GM19372 (cell line): ENCODE measurements around the gene GON4L.
"Not testable (repeated sequence)": the region's sequence is repeated elsewhere in the genome, so short reads cannot be mapped to it uniquely, and the experiment has no call there.

Experiments used
- ATAC-seq: cut with Tn5 transposase; IDR thresholded peaks from one replicate; pipeline ENCODE4 v1.9.1; 2021; ENCODE audit warnings: mild to moderate bottlenecking, low read depth, moderate library complexity; ENCODE audit not compliant: unreplicated experiment

GON4L gene

GRCh38 chr1:155856975-155857930, at the start of gene GON4L:
Gene GON4L, minus strand, starts transcription at chr1:155857214. Its CDS starts 3,434 bp downstream, at chr1:155853780.
- peak; percentile 45 for ATAC-seq

DNA sequence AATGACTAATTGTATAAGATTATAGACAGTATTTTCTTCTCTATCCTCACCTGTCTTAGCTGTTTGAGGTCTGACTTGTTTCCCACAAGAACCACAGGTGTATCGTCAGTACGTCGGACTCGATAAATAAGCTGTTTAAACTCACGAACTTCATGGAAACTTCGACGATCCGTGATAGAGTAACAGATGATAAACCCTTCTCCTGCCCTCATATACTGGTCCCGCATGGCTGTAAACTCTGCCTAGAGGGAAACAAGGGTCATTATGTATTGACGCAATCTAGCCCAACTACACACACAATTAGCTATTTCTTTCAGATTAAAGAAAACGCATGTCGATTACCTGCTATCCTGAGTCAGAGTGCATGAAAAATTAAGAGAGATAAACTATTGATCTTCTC, 47.2 kb upstream of the GON4L start:
- ATAC-seq = no peak

- ATAC-seq = no peak
Measured at GRCh38 chr1:155900161-155900560, 43.1 kb upstream of the GON4L start.

- ATAC-seq = no peak
Measured at GRCh38 chr1:155899683-155900082, 42.7 kb upstream of the GON4L start.

DNA sequence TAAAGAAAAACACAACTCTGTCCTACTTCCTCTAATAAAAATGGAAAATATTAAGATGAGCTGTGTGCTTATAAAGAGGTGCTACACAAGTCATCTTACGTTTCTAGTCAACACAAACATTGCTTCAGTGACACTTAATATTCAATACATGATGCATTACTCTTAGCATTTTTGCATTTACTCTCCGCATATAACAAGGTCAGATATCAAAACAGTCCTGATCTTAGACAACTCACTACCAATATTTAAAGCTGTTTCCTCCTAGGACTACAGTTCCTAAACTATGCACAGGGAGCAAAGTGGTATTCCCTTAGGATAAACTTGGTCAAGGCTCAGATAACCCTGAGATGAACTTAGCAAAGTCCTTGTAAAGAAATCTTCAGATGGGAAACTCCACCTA, 41.9 kb upstream of the GON4L start:
- no peak for ATAC-seq

DNA sequence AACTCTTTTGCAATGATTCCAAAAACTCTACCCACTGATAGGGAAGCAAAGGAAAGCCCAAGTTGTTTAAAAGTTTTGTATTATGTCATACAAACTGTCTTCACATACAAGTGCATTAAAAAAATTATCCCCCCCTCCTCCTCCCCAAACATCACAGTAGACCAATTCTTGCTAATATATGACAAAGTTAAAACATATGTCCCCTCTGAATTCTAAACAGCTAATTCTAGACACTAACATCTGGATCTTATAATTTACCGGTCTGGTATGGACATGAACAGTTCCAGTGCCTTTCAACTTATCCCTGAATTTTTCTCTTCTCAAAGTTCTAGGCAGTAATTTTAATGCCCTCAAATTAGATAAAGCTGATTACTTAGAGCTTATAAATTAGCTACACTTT, 40.7 kb upstream of the GON4L start:
- no peak for ATAC-seq

DNA sequence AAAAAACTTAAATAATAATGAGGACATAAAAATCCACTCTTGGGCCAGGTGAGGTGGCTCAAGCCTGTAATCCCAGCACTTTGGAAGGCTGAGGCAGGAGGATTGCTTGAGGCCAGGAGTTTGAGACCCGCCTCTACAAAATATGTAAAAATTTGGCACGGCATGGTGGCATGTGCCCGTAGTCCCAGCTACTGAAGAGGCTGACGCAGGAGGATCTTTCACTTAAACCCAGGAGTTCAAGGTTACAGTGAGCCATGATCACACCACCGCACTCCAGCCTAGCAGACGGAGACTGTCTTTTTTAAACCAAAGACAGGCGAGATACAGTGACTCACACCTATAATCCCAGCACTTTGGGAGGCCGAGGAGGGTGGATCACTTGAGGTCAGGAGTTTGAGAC, 39.5 kb upstream of the GON4L start:
- ATAC-seq = not testable (repeated sequence)

DNA sequence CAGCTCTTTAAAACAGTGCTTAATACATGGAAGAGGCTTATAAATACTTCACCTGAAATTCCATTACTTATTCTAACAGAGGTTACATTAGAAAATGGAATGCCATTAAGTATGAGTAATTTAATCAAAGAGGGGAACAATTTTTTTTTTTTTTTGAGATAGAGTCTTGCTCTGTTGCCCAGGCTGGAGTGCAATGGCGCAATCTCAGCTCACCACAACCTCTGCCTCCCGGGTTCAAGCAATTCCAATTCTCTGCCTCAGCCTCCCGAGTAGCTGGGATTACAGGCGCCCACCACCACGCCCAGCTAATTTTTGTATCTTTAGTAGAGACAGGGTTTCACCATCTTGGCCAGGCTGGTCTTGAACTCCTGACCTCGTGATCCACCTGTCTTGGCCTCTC, 38.6 kb upstream of the GON4L start:
- not testable (repeated sequence) for ATAC-seq

- ATAC-seq = no peak
Measured at GRCh38 chr1:155893389-155894142, 36.6 kb upstream of the GON4L start.

GRCh38 chr1:155892796-155893195, 35.8 kb upstream of the GON4L start:
- no peak for ATAC-seq

- ATAC-seq = no peak
Measured at GRCh38 chr1:155890251-155890650, 33.2 kb upstream of the GON4L start.

DNA sequence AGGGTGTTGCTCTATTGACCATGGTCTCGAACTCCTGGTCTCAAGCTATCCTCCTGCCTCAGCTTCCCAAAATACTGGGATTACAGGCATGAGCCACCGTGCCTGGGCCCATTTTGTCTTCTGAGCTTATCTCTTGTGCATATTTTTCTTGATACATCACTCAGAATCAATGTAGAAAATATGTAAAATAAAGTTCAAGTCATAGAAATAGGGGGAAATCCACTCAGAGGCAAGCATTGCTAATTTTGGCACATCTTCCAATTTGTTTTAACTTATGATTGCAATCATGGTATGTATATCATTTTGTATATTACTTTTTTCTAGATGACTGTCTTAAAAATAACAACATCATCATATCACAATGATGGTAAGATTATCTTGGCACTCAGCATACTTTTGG, 32.6 kb upstream of the GON4L start:
- no peak for ATAC-seq

GRCh38 chr1:155888481-155888880, 31.5 kb upstream of the GON4L start:
- ATAC-seq = no peak

DNA sequence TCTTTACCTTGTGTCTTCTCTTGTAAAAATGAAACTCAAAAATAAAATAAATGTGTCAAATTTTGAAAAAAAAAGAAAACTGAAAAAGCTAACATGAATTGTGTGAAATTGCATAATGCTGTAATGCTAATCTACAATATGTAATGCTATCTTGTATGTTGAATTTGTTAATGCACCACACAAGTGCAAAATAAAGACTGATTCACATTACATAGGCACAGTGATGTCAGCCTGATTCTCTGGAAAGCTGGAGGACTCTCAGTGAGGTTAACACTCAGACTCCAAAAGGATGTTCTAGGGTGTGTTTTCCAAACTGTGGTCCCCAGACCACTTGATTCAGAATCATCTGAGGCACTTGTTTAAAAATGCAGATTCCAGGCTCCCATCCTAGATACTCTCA, 28.0 kb upstream of the GON4L start:
- ATAC-seq = no peak

DNA sequence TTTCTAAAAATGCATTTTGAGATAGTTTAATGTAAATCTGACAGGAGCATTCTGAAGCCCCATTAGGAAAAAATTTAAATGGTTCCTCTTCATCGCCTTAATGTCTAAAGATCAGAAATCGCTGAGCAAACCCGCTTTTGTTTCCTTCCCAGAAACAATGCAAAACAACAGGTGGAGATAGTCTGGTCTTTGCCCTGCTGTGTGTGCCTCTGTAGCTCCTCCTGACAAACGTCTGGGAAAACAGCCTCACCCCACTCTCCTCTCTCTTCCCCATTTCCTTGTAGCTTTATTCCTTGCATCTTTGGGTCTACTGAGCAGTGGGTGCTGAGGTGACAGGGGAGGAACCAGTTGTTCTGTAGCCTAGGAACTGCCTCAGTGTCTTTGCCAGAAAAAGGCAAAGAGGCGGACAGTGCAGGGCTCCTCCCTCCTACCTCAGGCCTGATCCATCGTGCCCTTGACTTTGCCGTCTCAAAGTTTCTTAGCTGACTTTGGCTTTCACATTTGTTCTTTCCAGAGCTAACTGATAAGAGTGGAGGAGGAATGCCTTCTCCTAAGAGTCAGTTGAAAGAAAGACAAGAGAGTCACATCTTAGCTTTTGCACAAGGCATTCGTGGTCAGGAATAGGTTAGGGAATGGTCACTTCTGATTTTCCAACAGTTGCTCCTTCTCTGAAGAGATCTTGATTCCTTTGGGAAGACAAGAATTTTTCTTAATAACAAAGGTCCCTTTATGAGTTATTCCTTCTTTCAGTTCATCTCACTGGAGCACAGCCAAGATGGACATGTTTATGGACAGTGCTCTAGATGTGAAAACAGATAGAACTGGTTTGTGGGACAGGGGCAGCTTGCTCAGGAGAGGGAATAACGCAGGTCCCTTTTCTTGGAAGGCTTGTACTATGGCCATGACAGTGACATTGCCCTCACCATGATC, 27.3 kb upstream of the GON4L start:
- ATAC-seq = no peak

DNA sequence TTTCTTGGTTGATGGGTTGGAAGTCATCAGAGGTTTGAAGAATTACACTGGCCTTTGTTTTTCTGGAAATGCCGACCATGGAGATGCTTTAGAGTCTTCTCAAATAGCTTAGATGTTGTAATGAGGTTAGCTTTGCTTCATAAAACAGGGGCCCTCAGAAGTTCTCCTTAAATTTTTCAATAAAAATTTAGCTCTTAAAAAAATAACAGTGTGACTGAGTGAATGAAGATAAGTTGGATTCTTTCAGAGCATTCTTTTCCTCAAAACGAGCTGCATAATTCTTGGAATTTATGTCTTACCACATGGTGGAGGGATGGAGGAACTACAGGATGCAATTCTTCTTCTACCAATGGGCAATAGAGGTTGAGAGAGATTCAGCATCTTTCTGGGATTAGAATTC, 25.8 kb upstream of the GON4L start:
- no peak for ATAC-seq

GRCh38 chr1:155882235-155882634, 25.2 kb upstream of the GON4L start:
- ATAC-seq = no peak

DNA sequence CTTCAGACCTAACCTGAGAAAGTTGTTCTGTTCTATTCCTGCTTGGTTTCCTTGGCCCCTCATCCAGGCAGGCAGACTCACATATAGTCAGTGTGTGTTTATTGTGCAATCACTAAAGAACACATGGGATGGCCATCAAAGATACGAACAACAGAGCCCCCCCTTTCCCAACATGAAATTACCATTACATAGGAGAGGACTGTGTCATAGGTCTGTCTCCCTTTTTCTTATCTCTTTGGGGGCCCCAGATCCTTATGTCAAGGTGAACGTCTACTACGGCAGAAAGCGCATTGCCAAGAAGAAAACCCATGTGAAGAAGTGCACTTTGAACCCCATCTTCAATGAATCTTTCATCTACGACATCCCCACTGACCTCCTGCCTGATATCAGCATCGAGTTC, 23.9 kb upstream of the GON4L start:
- ATAC-seq = no peak

- no peak for ATAC-seq
Measured at GRCh38 chr1:155880251-155880650, 23.2 kb upstream of the GON4L start.

DNA sequence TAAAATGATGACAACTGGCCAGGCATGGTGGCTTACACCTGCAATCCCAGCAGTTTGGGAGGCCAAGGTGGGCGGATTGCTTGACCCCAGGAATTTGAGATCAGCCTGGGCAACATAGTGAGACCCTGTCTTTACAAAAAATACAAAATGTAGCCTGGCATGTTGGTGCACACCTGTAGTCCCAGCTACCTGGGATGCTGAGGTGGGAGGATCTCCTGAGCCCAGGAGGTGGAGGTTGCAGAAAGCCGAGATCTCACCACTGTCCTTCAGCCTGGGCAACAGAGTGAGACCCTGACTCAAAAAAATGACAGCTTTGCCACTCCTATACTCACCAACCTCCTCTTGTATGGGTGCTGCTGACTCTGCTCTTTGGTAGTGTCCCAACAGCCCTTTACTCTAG, 20.9 kb upstream of the GON4L start:
- no peak for ATAC-seq

DNA sequence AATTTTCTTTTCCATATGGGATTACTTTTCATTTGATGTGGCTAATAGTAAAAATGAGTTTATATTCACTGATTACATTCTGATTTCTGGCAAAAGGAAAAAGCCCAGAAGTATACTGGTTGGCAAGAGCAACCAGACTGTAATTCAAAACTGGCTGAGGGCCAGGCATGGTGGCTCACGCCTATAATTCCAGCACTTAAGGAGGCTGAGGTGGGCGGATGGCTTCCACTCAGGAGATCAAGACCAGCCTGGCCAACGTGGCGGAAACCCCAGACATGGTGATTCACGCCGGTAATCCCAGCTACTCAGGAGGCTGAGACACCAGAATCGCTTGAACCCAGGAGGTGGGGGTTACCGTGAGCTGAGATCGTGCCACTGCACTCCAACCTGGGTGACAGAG, 16.8 kb upstream of the GON4L start:
- no peak for ATAC-seq
